ENCODE data around the gene RAB17.

DNA sequence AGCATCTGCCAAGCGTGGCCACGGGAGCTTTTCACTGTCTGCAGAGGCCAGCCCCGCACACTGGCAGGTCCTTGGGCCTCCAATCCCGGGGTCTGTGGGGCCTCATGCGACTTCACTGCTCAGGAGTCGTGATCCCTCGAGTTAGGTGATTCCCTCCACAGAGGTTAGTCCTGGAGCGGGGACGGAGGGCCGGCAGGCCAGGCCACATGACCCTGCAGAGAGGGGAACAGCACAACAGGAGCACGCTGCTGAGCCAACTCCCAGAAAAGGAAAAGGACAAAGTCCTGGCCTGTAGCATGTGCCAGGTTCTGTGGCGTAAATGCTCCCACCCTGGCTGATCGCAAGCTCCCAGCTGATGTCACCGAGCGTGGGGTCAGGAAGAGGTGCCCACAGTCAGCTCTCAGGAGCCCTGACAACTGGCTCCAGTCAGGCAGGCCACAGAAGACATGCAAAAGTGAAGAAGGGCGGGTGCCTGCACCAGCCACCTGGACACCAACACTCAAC lies 39.4 kb downstream of the RAB17 start:
- TF ChIP-seq, protein P1, sequence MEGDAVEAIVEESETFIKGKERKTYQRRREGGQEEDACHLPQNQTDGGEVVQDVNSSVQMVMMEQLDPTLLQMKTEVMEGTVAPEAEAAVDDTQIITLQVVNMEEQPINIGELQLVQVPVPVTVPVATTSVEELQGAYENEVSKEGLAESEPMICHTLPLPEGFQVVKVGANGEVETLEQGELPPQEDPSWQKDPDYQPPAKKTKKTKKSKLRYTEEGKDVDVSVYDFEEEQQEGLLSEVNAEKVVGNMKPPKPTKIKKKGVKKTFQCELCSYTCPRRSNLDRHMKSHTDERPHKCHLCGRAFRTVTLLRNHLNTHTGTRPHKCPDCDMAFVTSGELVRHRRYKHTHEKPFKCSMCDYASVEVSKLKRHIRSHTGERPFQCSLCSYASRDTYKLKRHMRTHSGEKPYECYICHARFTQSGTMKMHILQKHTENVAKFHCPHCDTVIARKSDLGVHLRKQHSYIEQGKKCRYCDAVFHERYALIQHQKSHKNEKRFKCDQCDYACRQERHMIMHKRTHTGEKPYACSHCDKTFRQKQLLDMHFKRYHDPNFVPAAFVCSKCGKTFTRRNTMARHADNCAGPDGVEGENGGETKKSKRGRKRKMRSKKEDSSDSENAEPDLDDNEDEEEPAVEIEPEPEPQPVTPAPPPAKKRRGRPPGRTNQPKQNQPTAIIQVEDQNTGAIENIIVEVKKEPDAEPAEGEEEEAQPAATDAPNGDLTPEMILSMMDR (conservative IDR thresholded peaks at IDR 0.05; ENCODE audit: low read depth, low read length): no peak
- TF ChIP-seq SMC3 (IDR thresholded peaks at IDR 0.05; ENCODE audit: low read depth, low read length) (no peak), POLR2A (IDR thresholded peaks at IDR 0.05; ENCODE audit: low read depth, low read length) (no peak), RAD21 (IDR thresholded peaks at IDR 0.05; ENCODE audit: low read length) (no peak)

Data from IMR-90 (cell line).